IMR-90 (cell line): ENCODE results near the gene LENG9. TPM values are rescaled to one million over a fixed set of nuclear protein-coding genes. Genes with fewer than 3 reads are reported as not detected.

ENCODE experiments used
- ATAC-seq: fragments of 200-7000 bp; cut with Tn5 transposase; 2 replicates; pipeline ENCODE4 v1.9.1; 2020; ENCODE audit warnings: low read depth, mild to moderate bottlenecking, moderate library complexity
- BruUV-seq: library from RNA; stranded (reverse); fragments of 400-500 nt; replicated peaks from 2 replicates; lab custom pipeline; 2021; lab: Mats Ljungman, UMichigan
- CTCF ChIA-PET: fragments of 300-600 bp; formaldehyde crosslinking; extraction: SDS; loops from one replicate; lab custom pipeline; 2021; ENCODE audit warnings: antibody characterized with exemption; lab: Yijun Ruan, JAX
- POLR2A ChIA-PET: fragments of 300-600 bp; sonication (Branson Sonifier 250); formaldehyde crosslinking; loops from one replicate; lab custom pipeline; 2022; ENCODE audit warnings: antibody characterized with exemption; ENCODE audit not compliant: unreplicated experiment; lab: Charles Lee
- DNase-seq: peaks from one replicate; pipeline ENCODE4 v3.0.0; 2013
- H2AFZ ChIP-seq: replicated peaks from 2 replicates; pipeline ENCODE3; 2013; ENCODE audit warnings: low read length, mild to moderate bottlenecking; ENCODE audit not compliant: poor library complexity
- H2AK5ac ChIP-seq: 2 replicates; pipeline ENCODE4 v1.6.1; 2013; ENCODE audit warnings: low read depth, low read length, inconsistent platforms
- H2AK9ac ChIP-seq: replicated peaks from 2 replicates; pipeline ENCODE3; 2013; ENCODE audit warnings: mild to moderate bottlenecking, low read depth, low read length, moderate library complexity; ENCODE audit not compliant: poor library complexity
- H2BK120ac ChIP-seq: 2 replicates; pipeline ENCODE4 v1.6.1; 2013; ENCODE audit warnings: low read depth, low read length, inconsistent platforms
- H2BK15ac ChIP-seq: 3 replicates; pipeline ENCODE4 v1.6.1; 2013; ENCODE audit warnings: low read depth, low read length, inconsistent platforms
- H2BK20ac ChIP-seq: 2 replicates; pipeline ENCODE4 v1.6.1; 2013; ENCODE audit warnings: low read depth, mild to moderate bottlenecking, inconsistent platforms, low read length, moderate library complexity
- H2BK5ac ChIP-seq: 2 replicates; pipeline ENCODE4 v1.6.1; 2013; ENCODE audit warnings: mild to moderate bottlenecking, low read depth, low read length, inconsistent platforms; ENCODE audit not compliant: poor library complexity, severe bottlenecking
- H3K14ac ChIP-seq: replicated peaks from 2 replicates; pipeline ENCODE4 v1.6.1; 2013; ENCODE audit warnings: low read depth, low read length, inconsistent platforms
- H3K18ac ChIP-seq: 2 replicates; pipeline ENCODE4 v1.6.1; 2013; ENCODE audit warnings: low read depth, low read length, control low read depth
- H3K23ac ChIP-seq: 2 replicates; pipeline ENCODE4 v1.6.1; 2013; ENCODE audit warnings: low read depth, low read length, inconsistent platforms
- H3K27ac ChIP-seq: 2 replicates; pipeline ENCODE4 v1.5.1; 2013; ENCODE audit warnings: mild to moderate bottlenecking, control low read depth, low read length; ENCODE audit not compliant: insufficient read depth
- H3K27me3 ChIP-seq: 2 replicates; pipeline ENCODE4 v1.6.1; 2013; ENCODE audit warnings: low read length; ENCODE audit not compliant: control insufficient read depth, insufficient read depth
- H3K36me3 ChIP-seq: 2 replicates; pipeline ENCODE4 v1.6.1; 2013; ENCODE audit warnings: low read length, mixed read lengths; ENCODE audit not compliant: control insufficient read depth, insufficient read depth
- H3K4ac ChIP-seq: 2 replicates; pipeline ENCODE4 v1.6.1; 2013; ENCODE audit warnings: low read depth, low read length, inconsistent platforms
- H3K4me1 ChIP-seq: 2 replicates; pipeline ENCODE4 v1.6.1; 2013; ENCODE audit warnings: low read length, mixed read lengths; ENCODE audit not compliant: control insufficient read depth, insufficient read depth
- H3K4me2 ChIP-seq: 2 replicates; pipeline ENCODE4 v1.6.1; 2013; ENCODE audit warnings: low read depth, mild to moderate bottlenecking, control low read depth, low read length, moderate library complexity
- H3K4me3 ChIP-seq: 2 replicates; pipeline ENCODE4 v1.5.1; 2013; ENCODE audit warnings: low read depth, mild to moderate bottlenecking, control low read depth, low read length, moderate library complexity; ENCODE audit not compliant: insufficient read depth
- H3K56ac ChIP-seq: 2 replicates; pipeline ENCODE4 v1.6.1; 2013; ENCODE audit warnings: low read length, inconsistent platforms; ENCODE audit not compliant: insufficient read depth; ENCODE audit errors: extremely low read depth
- H3K79me1 ChIP-seq, 2 experiments: 2 replicates each; pipeline ENCODE4 v1.6.1; 2013; ENCODE audit warnings: low read length in 2 of 2, inconsistent platforms in 1 of 2, low read depth in 1 of 2
- H3K9ac ChIP-seq: 2 replicates; pipeline ENCODE4 v1.6.1; 2013; ENCODE audit warnings: low read depth, low read length, control low read depth
- H3K9me1 ChIP-seq: 2 replicates; pipeline ENCODE4 v1.6.1; 2013; ENCODE audit warnings: low read length, inconsistent platforms; ENCODE audit not compliant: insufficient read depth
- H3K9me3 ChIP-seq: 2 replicates; pipeline ENCODE4 v1.6.1; 2013; ENCODE audit warnings: low read length; ENCODE audit not compliant: control insufficient read depth, insufficient read depth
- H4K20me1 ChIP-seq: 2 replicates; pipeline ENCODE4 v1.6.1; 2013; ENCODE audit warnings: low read length, inconsistent platforms; ENCODE audit not compliant: insufficient read depth
- H4K5ac ChIP-seq: 2 replicates; pipeline ENCODE4 v1.6.1; 2013; ENCODE audit warnings: mild to moderate bottlenecking, low read depth, low read length, control low read depth
- H4K8ac ChIP-seq, 2 experiments: 2 replicates each; pipeline ENCODE4 v1.6.1; 2013; ENCODE audit warnings: low read depth in 2 of 2, low read length in 2 of 2, control low read depth in 1 of 2, inconsistent platforms in 1 of 2
- H4K91ac ChIP-seq: 2 replicates; pipeline ENCODE4 v1.6.1; 2013; ENCODE audit warnings: low read depth, low read length, inconsistent platforms; ENCODE audit not compliant: insufficient read depth
- CEBPB ChIP-seq: IDR thresholded peaks from 2 replicates; pipeline ENCODE4 v1.6.1; 2012; ENCODE audit warnings: low read depth, low read length, improper control_type of control experiment
- CHD1 ChIP-seq: IDR thresholded peaks from 2 replicates; pipeline ENCODE4 v1.6.1; 2012; ENCODE audit warnings: low read depth, low read length, improper control_type of control experiment
- ELK1 ChIP-seq: fragments of 150-350 bp; IDR thresholded peaks from 2 replicates; pipeline ENCODE4 v1.6.1; 2016; ENCODE audit warnings: low read depth, mild to moderate bottlenecking, low read length, moderate library complexity, borderline replicate concordance
- FOS ChIP-seq: fragments of 150-350 bp; IDR thresholded peaks from 2 replicates; pipeline ENCODE4 v1.6.1; 2016; ENCODE audit warnings: low read depth, low read length
- MXI1 ChIP-seq: IDR thresholded peaks from 2 replicates; pipeline ENCODE4 v1.6.1; 2012; ENCODE audit warnings: low read depth, mild to moderate bottlenecking, low read length, moderate library complexity, borderline replicate concordance
- NFE2L2 ChIP-seq: fragments of 150-350 bp; IDR thresholded peaks from 2 replicates; pipeline ENCODE4 v1.6.1; 2016; ENCODE audit warnings: low read depth, mild to moderate bottlenecking, low read length
- POLR2A ChIP-seq: IDR thresholded peaks from 2 replicates; pipeline ENCODE4 v1.6.1; 2012; ENCODE audit warnings: mild to moderate bottlenecking, low read depth, low read length
- RAD21 ChIP-seq: IDR thresholded peaks from 2 replicates; pipeline ENCODE4 v1.6.1; 2012; ENCODE audit warnings: low read length, improper control_type of control experiment
- WGBS, 2 experiments: methylation state at CpG; one replicate each; pipeline versions ENCODE4 v1.1.5 to v1.1.7; 2013; ENCODE audit warnings: missing lambda C conversion rate in 2 of 2; ENCODE audit not compliant: insufficient read length in 1 of 2; ENCODE audit errors: extremely low coverage in 2 of 2; 5-methylcytosine and 5-hydroxymethylcytosine counted together
- dilution Hi-C: fragments of 300-500 bp; cut with HindIII; formaldehyde crosslinking; loops from one replicate; pipeline ENCODE4 v1.14.3; 2018; ENCODE audit warnings: low sequenced_read_pairs; ENCODE audit not compliant: unreplicated experiment
- in situ Hi-C: fragments of 300-500 bp; cut with MboI; formaldehyde crosslinking; loops from 3 replicates; pipeline ENCODE4 v1.14.3; 2019; ENCODE audit warnings: low sequenced_read_pairs, inconsistent platforms, mixed read lengths
- intact Hi-C: fragments of 100-400 bp; cut with micrococcal nuclease; formaldehyde crosslinking; loops from 2 replicates; pipeline ENCODE4 v1.10.0; 2022
- polyA plus RNA-seq, 3 experiments: library from polyadenylated mRNA; depleted of rRNA; stranded (reverse); fragments of >200 nt; gene quantifications; 2 replicates each; pipeline ENCODE4 v1.2.3, GENCODE V29; 2012; ENCODE audit warnings: low replicate concordance in 1 of 3
- total RNA-seq: library from RNA; depleted of rRNA; stranded (reverse); fragments of >200 nt; gene quantifications from 2 replicates; pipeline ENCODE4 v1.2.3, GENCODE V29; 2012
- TF ChIP-seq, protein P1 (sequence below): conservative IDR thresholded peaks from 2 replicates; pipeline ENCODE4 v1.5.1; 2012; ENCODE audit warnings: mild to moderate bottlenecking, low read depth, low read length, improper control_type of control experiment
- TF ChIP-seq, protein P2 (sequence below): fragments of 150-350 bp; IDR thresholded peaks from 2 replicates; pipeline ENCODE4 v1.6.1; 2017; ENCODE audit warnings: mild to moderate bottlenecking, antibody characterized with exemption, low read length, low read depth

Gene LENG9
- total and polyA plus RNA-seq, 2 of the 4 experiments (the other 2 are of a cell fraction), result 0.94 to 1.1 TPM

DNA sequence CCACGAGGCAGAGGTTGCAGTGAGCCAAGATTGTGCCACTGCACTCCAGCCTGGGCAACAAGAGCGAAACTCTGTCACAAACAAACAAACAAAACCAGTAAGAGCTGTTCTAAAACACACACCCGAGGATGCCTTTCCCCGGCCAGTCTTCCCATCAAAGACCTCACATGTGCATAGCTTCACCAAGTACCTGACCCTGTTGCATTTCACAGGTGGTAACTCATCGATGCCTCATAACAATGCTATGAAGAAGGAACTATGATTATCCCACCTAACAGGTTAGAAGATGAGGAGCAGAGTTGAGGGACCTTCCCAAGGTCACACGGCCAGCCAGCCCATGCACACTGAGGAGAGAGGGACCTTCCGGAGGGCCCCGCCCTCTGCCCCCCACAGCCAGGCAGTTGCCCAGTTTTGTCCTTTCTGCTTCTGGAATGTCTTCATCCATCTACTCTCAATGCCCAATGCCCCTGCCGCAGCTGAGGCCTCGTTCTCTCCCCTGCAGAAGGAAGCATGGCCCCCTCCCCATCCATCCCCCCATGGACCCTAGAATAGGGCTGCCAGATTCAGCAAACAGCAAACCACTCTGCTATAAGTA, 31.3 kb downstream of the LENG9 start:
- no peak overlapping the region for H2BK5ac ChIP-seq
- no peak overlapping the region for H3K18ac ChIP-seq
- no peak overlapping the region for H2BK120ac ChIP-seq
- H2AFZ ChIP-seq, result no peak overlapping the region
- no peak overlapping the region for H3K23ac ChIP-seq
- DNase-seq, result no peak
- dilution Hi-C loops (no loop called here), intact Hi-C loops (no loop called here), in situ Hi-C loops (no loop called here)
- peaks cover 2% of the 10 kb centered on the region; the same call in 1 of the 2 replicates for H3K36me3 ChIP-seq
- no peak overlapping the region for H2AK5ac ChIP-seq
- no TSS peak for BruUV-seq
- H3K4me2 ChIP-seq, result no peak overlapping the region
- ChIA-PET CTCF (no interaction called here), POLR2A (no interaction called here)
- H3K56ac ChIP-seq, result no peak overlapping the region
- peaks cover 0 to 3% of the 10 kb centered on the region in 2 experiments; a peak in 1 of 4 replicates for H3K79me1 ChIP-seq
- H3K27me3 ChIP-seq, result peaks cover 11% of the 10 kb centered on the region; the same call in 1 of the 2 replicates
- H4K8ac ChIP-seq, result no peak overlapping the region
- H4K20me1 ChIP-seq, result peaks cover 6% of the 10 kb centered on the region; the same call in 1 of the 2 replicates
- H2AK9ac ChIP-seq, result no peak overlapping the region
- H3K9me3 ChIP-seq, result no peaks in the 10 kb centered on the region
- H4K5ac ChIP-seq, result no peak overlapping the region
- H3K4me1 ChIP-seq, result 0 out of 2 replicates have a peak, but pooled peaks cover 2% of the 10 kb centered on the region
- no peak overlapping the region for H2BK20ac ChIP-seq
- H3K9me1 ChIP-seq, result peaks cover 3% of the 10 kb centered on the region; the same call in 1 of the 2 replicates
- TF ChIP-seq RAD21 (no peak), CEBPB (no peak), ELK1 (no peak), NFE2L2 (no peak), MXI1 (no peak), POLR2A (no peak), CHD1 (no peak), FOS (no peak)
- TF ChIP-seq, protein P1, sequence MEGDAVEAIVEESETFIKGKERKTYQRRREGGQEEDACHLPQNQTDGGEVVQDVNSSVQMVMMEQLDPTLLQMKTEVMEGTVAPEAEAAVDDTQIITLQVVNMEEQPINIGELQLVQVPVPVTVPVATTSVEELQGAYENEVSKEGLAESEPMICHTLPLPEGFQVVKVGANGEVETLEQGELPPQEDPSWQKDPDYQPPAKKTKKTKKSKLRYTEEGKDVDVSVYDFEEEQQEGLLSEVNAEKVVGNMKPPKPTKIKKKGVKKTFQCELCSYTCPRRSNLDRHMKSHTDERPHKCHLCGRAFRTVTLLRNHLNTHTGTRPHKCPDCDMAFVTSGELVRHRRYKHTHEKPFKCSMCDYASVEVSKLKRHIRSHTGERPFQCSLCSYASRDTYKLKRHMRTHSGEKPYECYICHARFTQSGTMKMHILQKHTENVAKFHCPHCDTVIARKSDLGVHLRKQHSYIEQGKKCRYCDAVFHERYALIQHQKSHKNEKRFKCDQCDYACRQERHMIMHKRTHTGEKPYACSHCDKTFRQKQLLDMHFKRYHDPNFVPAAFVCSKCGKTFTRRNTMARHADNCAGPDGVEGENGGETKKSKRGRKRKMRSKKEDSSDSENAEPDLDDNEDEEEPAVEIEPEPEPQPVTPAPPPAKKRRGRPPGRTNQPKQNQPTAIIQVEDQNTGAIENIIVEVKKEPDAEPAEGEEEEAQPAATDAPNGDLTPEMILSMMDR, result no peak
- TF ChIP-seq, protein P2, sequence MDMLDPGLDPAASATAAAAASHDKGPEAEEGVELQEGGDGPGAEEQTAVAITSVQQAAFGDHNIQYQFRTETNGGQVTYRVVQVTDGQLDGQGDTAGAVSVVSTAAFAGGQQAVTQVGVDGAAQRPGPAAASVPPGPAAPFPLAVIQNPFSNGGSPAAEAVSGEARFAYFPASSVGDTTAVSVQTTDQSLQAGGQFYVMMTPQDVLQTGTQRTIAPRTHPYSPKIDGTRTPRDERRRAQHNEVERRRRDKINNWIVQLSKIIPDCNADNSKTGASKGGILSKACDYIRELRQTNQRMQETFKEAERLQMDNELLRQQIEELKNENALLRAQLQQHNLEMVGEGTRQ, result no peak
- no peak overlapping the region for H3K27ac ChIP-seq
- H3K4ac ChIP-seq, result no peak overlapping the region
- ATAC-seq, result no peak
- no peak overlapping the region for H3K4me3 ChIP-seq
- no peak overlapping the region for H3K9ac ChIP-seq
- H3K14ac ChIP-seq, result no peak overlapping the region
- 100% methylated on average over 2 of the region's 10 CpGs; no CpG with 5 or more reads in 1 of the 2 experiments for WGBS, 2 experiments
- no peak overlapping the region for H4K91ac ChIP-seq
- H2BK15ac ChIP-seq, result no peak overlapping the region
